Measurements from ENCODE around the gene MACROH2A2.
"Not testable (repeated sequence)": the region's sequence is repeated elsewhere in the genome, so short reads cannot be mapped to it uniquely, and the experiment has no call there.

The MACROH2A2 gene

GRCh38 chr10:70052462-70053217 is at the start of gene MACROH2A2:
MACROH2A2 (plus strand) TSS chr10:70052846; CDS start chr10:70075659, 22,813 bp downstream.
- DNase-seq (ENCODE audit: low spot score), result peak; percentile 85

- DNase-seq (ENCODE audit: low spot score), result no peak
Observed at GRCh38 chr10:70007116-70007820, 45.4 kb upstream of the MACROH2A2 start.

- DNase-seq (ENCODE audit: low spot score), result no peak
Observed at GRCh38 chr10:70031215-70031614, 21.4 kb upstream of the MACROH2A2 start.

- DNase-seq (ENCODE audit: low spot score), result no peak
Observed at GRCh38 chr10:70032667-70033289, 19.9 kb upstream of the MACROH2A2 start.

GRCh38 chr10:70034232-70034631 is 18.4 kb upstream of the MACROH2A2 start:
- no peak for DNase-seq (ENCODE audit: low spot score)

GRCh38 chr10:70035531-70035930 is 17.1 kb upstream of the MACROH2A2 start:
- no peak for DNase-seq (ENCODE audit: low spot score)

- DNase-seq (ENCODE audit: low spot score), result no peak
Observed at GRCh38 chr10:70038923-70039322, 13.7 kb upstream of the MACROH2A2 start.

- DNase-seq (ENCODE audit: low spot score), result no peak
Observed at GRCh38 chr10:70041016-70041415, 11.6 kb upstream of the MACROH2A2 start.

GRCh38 chr10:70041739-70042138 is 10.9 kb upstream of the MACROH2A2 start:
- not testable (repeated sequence) for DNase-seq (ENCODE audit: low spot score)

- DNase-seq (ENCODE audit: low spot score), result not testable (repeated sequence)
Observed at GRCh38 chr10:70047066-70047465, 5.6 kb upstream of the MACROH2A2 start.

GRCh38 chr10:70048030-70048723 is 4.5 kb upstream of the MACROH2A2 start:
- no peak for DNase-seq (ENCODE audit: low spot score)

- DNase-seq (ENCODE audit: low spot score), result no peak
Observed at GRCh38 chr10:70051848-70052247, 798 bp upstream of the MACROH2A2 start.

- DNase-seq (ENCODE audit: low spot score), result peak; percentile 71
Observed at GRCh38 chr10:70053218-70053840, 683 bp downstream of the MACROH2A2 start.

- DNase-seq (ENCODE audit: low spot score), result no peak
Observed at GRCh38 chr10:70053841-70054288, 1.2 kb downstream of the MACROH2A2 start.

GRCh38 chr10:70054902-70055301 is 2.3 kb downstream of the MACROH2A2 start:
- no peak for DNase-seq (ENCODE audit: low spot score)

- no peak for DNase-seq (ENCODE audit: low spot score)
Observed at GRCh38 chr10:70055550-70055949, 2.9 kb downstream of the MACROH2A2 start.

- no peak for DNase-seq (ENCODE audit: low spot score)
Observed at GRCh38 chr10:70057306-70057705, 4.7 kb downstream of the MACROH2A2 start.

GRCh38 chr10:70060389-70060788 is 7.7 kb downstream of the MACROH2A2 start:
- no peak for DNase-seq (ENCODE audit: low spot score)

- no peak for DNase-seq (ENCODE audit: low spot score)
Observed at GRCh38 chr10:70063418-70064098, 10.9 kb downstream of the MACROH2A2 start.

- no peak for DNase-seq (ENCODE audit: low spot score)
Observed at GRCh38 chr10:70064486-70064885, 11.8 kb downstream of the MACROH2A2 start.

- no peak for DNase-seq (ENCODE audit: low spot score)
Observed at GRCh38 chr10:70066190-70066589, 13.5 kb downstream of the MACROH2A2 start.
